Measurements from ENCODE around the gene ABHD2. TPM values are rescaled to one million over a fixed set of nuclear protein-coding genes. Genes with fewer than 3 reads are reported as not detected.
A peak's percentile ranks its signal among the peaks of the same experiment; 100 is the strongest.

The ABHD2 gene
- total and polyA plus RNA-seq, 12 donors: 5.6 to 316 (median 135) TPM

DNA sequence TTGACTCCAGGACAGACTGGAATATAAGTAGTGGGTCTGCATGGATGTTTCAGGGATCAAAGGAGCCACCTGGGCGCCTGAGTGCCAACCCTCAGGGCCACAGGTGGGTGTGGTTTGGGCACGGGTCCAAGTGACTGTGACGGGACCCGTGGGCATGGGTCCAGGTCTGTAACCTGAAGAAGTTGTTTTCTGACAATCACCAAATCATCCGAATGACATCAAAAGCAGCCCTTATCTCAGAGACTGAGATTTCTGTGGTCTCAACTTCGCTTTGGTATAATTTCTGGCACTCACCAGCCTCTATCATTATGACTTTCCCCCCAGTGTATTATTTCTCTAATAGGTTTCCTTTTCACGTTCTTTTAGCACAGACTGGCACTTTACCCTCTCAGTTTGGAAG lies 108.7 kb downstream of the ABHD2 start:
- TF ChIP-seq POLR2A (IDR thresholded peaks at IDR 0.05): no peak
- TF ChIP-seq, protein P1, sequence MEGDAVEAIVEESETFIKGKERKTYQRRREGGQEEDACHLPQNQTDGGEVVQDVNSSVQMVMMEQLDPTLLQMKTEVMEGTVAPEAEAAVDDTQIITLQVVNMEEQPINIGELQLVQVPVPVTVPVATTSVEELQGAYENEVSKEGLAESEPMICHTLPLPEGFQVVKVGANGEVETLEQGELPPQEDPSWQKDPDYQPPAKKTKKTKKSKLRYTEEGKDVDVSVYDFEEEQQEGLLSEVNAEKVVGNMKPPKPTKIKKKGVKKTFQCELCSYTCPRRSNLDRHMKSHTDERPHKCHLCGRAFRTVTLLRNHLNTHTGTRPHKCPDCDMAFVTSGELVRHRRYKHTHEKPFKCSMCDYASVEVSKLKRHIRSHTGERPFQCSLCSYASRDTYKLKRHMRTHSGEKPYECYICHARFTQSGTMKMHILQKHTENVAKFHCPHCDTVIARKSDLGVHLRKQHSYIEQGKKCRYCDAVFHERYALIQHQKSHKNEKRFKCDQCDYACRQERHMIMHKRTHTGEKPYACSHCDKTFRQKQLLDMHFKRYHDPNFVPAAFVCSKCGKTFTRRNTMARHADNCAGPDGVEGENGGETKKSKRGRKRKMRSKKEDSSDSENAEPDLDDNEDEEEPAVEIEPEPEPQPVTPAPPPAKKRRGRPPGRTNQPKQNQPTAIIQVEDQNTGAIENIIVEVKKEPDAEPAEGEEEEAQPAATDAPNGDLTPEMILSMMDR (IDR thresholded peaks at IDR 0.05): no peak
- DNase-seq: peak in 3 of 7 donors; percentile 21 to 45 (median 23)
- 47 to 64% (median 53%) methylated on average over 6 to 7 of the region's 7 CpGs for WGBS, 4 donors
- Histone ChIP-seq H3K4me1 (replicated peaks in 1 of 2) (no peaks in the 10 kb centered on the region), H3K9me3 (replicated peaks in 1 of 3) (no peaks in the 10 kb centered on the region), H3K36me3 (replicated peaks in 1 of 2) (peaks cover 0 to 66% of the 10 kb centered on the region in 2 donors), H3K27me3 (no peaks in the 10 kb centered on the region), H3K4me3 (no peak overlapping the region), H3K27ac (no peak overlapping the region)
- intact Hi-C loops (cut with DNase I): no loop called here

DNA sequence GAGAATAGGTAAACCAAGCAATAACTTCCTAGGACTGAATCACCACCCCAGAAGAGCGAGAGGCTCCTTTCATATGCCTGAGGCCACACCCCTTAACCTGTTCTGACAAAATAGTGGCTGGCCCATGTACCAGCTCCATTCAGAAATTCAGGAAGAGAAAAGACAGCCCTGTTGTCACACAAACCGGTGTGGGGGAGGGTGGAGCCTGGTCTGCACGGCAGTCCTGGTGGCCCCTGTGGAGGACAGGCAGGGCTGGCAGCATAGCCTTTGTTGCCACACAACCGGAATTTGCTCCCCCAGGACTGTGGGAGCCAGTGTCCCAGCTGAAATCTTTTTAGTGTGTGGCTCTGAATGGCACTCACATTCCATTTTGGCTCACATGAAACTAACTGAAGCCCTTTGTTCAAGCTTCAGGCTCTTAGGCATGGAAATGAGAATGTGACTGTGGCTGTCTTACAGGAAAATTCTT lies 109.3 kb downstream of the ABHD2 start:
- Histone ChIP-seq H3K9me3 (replicated peaks in 1 of 3) (no peaks in the 10 kb centered on the region), H3K27me3 (no peaks in the 10 kb centered on the region), H3K4me1 (replicated peaks in 1 of 2) (no peaks in the 10 kb centered on the region), H3K27ac (no peak overlapping the region), H3K4me3 (no peak overlapping the region), H3K36me3 (replicated peaks in 1 of 2) (peaks cover 0 to 61% of the 10 kb centered on the region in 2 donors)
- intact Hi-C loops (cut with DNase I): no loop called here
- peak in 2 of 7 donors; percentile 15 to 27 for DNase-seq
- no peak for TF ChIP-seq POLR2A (IDR thresholded peaks at IDR 0.05)
- TF ChIP-seq, protein P1 (IDR thresholded peaks at IDR 0.05): no peak
- 43 to 64% (median 57%) methylated on average over 4 of the region's 4 CpGs for WGBS, 4 donors

DNA sequence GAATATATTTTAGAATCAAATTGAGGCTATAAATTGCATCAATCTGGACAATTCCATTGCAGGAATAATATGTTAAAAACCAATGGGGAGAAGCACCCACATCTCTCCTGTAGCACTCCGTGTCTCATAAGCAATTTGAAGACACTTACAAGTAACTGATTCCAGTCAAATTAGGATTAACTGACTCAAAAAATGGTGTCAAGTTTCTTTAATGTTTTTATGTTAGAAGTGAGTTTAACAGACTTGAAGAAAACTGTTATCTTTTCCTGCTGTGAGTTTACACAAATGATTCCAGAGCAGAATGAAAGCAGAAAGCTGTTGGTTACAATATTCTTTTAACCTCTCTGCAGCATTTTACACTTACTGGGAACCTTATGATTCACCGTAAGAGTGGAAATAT lies 109.9 kb downstream of the ABHD2 start:
- no peaks in the 10 kb centered on the region for H3K9me3 ChIP-seq (replicated peaks in 1 of 3)
- no peaks in the 10 kb centered on the region for H3K27me3 ChIP-seq
- 89 to 100% (median 95%) methylated on average over 2 of the region's 2 CpGs for WGBS, 4 donors
- peak overlapping the region in 1 of 5 donors; percentile 1 for H3K27ac ChIP-seq
- H3K4me1 ChIP-seq (replicated peaks in 1 of 2): no peaks in the 10 kb centered on the region
- intact Hi-C loops (cut with DNase I): no loop called here
- H3K36me3 ChIP-seq (replicated peaks in 1 of 2): peaks cover 0 to 55% of the 10 kb centered on the region in 2 donors
- TF ChIP-seq, protein P1 (IDR thresholded peaks at IDR 0.05): no peak
- TF ChIP-seq POLR2A (IDR thresholded peaks at IDR 0.05): no peak
- DNase-seq: no peak
- no peak overlapping the region for H3K4me3 ChIP-seq

DNA sequence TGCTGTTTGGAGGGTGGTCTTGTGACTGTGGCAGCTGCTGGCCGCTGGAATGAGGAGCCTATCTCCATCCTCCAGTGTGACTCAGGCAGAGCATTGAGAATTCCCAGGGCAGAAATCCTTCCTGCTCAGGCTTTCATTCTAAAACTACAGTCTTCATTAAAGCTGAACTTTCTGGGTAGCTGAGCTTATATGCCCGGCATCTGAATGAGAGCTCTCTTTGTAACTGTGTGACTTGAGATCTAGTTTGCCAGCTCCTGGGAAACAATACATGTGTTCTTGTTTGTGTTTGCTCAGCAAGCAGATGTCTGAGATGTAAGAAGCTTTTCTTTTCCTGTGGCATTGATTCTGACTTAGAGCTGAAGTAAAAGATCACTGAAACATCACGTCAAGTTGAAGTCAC lies 110.7 kb downstream of the ABHD2 start:
- Histone ChIP-seq H3K27ac (no peak overlapping the region), H3K4me3 (no peak overlapping the region), H3K36me3 (replicated peaks in 1 of 2) (peaks cover 0 to 48% of the 10 kb centered on the region in 2 donors), H3K9me3 (replicated peaks in 1 of 3) (no peaks in the 10 kb centered on the region), H3K4me1 (replicated peaks in 1 of 2) (no peaks in the 10 kb centered on the region), H3K27me3 (no peaks in the 10 kb centered on the region)
- WGBS, 4 donors: 94 to 98% (median 95%) methylated on average over 2 to 3 of the region's 3 CpGs
- intact Hi-C loops (cut with DNase I): no loop called here
- no peak for DNase-seq
- no peak for TF ChIP-seq POLR2A (IDR thresholded peaks at IDR 0.05)
- TF ChIP-seq, protein P1 (IDR thresholded peaks at IDR 0.05): no peak

Measured in adrenal gland (tissue), 12 donors.